ENCODE results near the gene ZSCAN31. TPM values are rescaled to one million over a fixed set of nuclear protein-coding genes. Genes with fewer than 3 reads are reported as not detected.
A peak's percentile ranks its signal among the peaks of the same experiment; 100 is the strongest.

Gene ZSCAN31
- total RNA-seq, 1 donor from 2014 or later: 8.1 TPM

GRCh38 chr6:28354688-28355554 lies 19.0 kb upstream of the ZSCAN31 start:
- intact Hi-C loops (cut with DNase I): loop anchor here (10.0 kb wide), 1 partner anchor 130 kb away; the partner anchor contains the start of gene ZSCAN9
- no peak for DNase-seq
- no peak for ATAC-seq (ENCODE audit: poor library complexity)

GRCh38 chr6:28353981-28354676 lies 18.2 kb upstream of the ZSCAN31 start:
- intact Hi-C loops (cut with DNase I): loop anchor here (10.0 kb wide), 1 partner anchor 129 kb away; the partner anchor contains the start of gene ZSCAN9
- ATAC-seq (ENCODE audit: poor library complexity) (no peak), DNase-seq (peak; percentile 62)

- ATAC-seq (ENCODE audit: poor library complexity): no peak
- DNase-seq: no peak
- intact Hi-C loops (cut with DNase I): loop anchor here (10.0 kb wide), 1 partner anchor 129 kb away; the partner anchor contains the start of gene ZSCAN9
These were observed 17.4 kb upstream of the ZSCAN31 start for GRCh38 chr6:28353356-28353755.

GRCh38 chr6:28351493-28351925 lies 15.6 kb upstream of the ZSCAN31 start:
- no peak for ATAC-seq (ENCODE audit: poor library complexity)
- intact Hi-C loops (cut with DNase I): loop anchor here (10.0 kb wide), 1 partner anchor 127 kb away; the partner anchor contains the start of gene ZSCAN9

GRCh38 chr6:28351087-28351486 lies 15.1 kb upstream of the ZSCAN31 start:
- no peak for ATAC-seq (ENCODE audit: poor library complexity)
- DNase-seq: no peak
- intact Hi-C loops (cut with DNase I): loop anchor here (10.0 kb wide), 1 partner anchor 126 kb away; the partner anchor contains the start of gene ZSCAN9

More at GRCh38 chr6:28351493-28351925, 15.6 kb upstream of the ZSCAN31 start:
- DNase-seq: no peak

GRCh38 chr6:28349892-28350737 lies 14.2 kb upstream of the ZSCAN31 start, which contains the start of gene ZKSCAN3:
Gene ZKSCAN3, plus strand, starts transcription at chr6:28349947. Its CDS starts 9,640 bp downstream, at chr6:28359587.
- DNase-seq (peak; percentile 92), ATAC-seq (ENCODE audit: poor library complexity) (peak; percentile 98)
- intact Hi-C loops (cut with DNase I): loop anchor here (10.0 kb wide), 1 partner anchor 125 kb away; the partner anchor contains the start of gene ZSCAN9

GRCh38 chr6:28349344-28349891 lies 13.5 kb upstream of the ZSCAN31 start:
- DNase-seq (no peak), ATAC-seq (ENCODE audit: poor library complexity) (peak; percentile 29)
- intact Hi-C loops (cut with DNase I): no loop called here

GRCh38 chr6:28347119-28347518 lies 11.2 kb upstream of the ZSCAN31 start:
- intact Hi-C loops (cut with DNase I): no loop called here
- ATAC-seq (ENCODE audit: poor library complexity) (no peak), DNase-seq (no peak)

GRCh38 chr6:28345201-28345600 lies 9.3 kb upstream of the ZSCAN31 start:
- ATAC-seq (ENCODE audit: poor library complexity) (no peak), DNase-seq (no peak)
- intact Hi-C loops (cut with DNase I): no loop called here

GRCh38 chr6:28343898-28344677 lies 8.1 kb upstream of the ZSCAN31 start:
- intact Hi-C loops (cut with DNase I): no loop called here
- no peak for ATAC-seq (ENCODE audit: poor library complexity)
- DNase-seq: no peak

GRCh38 chr6:28340310-28341095 lies 4.6 kb upstream of the ZSCAN31 start:
- DNase-seq: no peak
- intact Hi-C loops (cut with DNase I): no loop called here
- no peak for ATAC-seq (ENCODE audit: poor library complexity)

GRCh38 chr6:28337121-28337520 lies 1.2 kb upstream of the ZSCAN31 start:
- intact Hi-C loops (cut with DNase I): no loop called here
- no peak for ATAC-seq (ENCODE audit: poor library complexity)

GRCh38 chr6:28336284-28337120 lies 554 bp upstream of the ZSCAN31 start:
- intact Hi-C loops (cut with DNase I): no loop called here
- ATAC-seq (ENCODE audit: poor library complexity) (peak; percentile 44), DNase-seq (no peak)

More at GRCh38 chr6:28337121-28337520, 1.2 kb upstream of the ZSCAN31 start:
- no peak for DNase-seq

- intact Hi-C loops (cut with DNase I): no loop called here
- no peak for ATAC-seq (ENCODE audit: poor library complexity)
These were observed 846 bp downstream of the ZSCAN31 start for GRCh38 chr6:28335040-28335563.

GRCh38 chr6:28334286-28335039 lies 1.5 kb downstream of the ZSCAN31 start:
- ATAC-seq (ENCODE audit: poor library complexity) (no peak), DNase-seq (no peak)
- intact Hi-C loops (cut with DNase I): no loop called here

More at GRCh38 chr6:28335040-28335563, 846 bp downstream of the ZSCAN31 start:
- DNase-seq: peak; percentile 34
